GM12878 (cell line): Measurements from ENCODE around the gene PES1. TPM values are rescaled to one million over a fixed set of nuclear protein-coding genes. Genes with fewer than 3 reads are reported as not detected.

Experiments used
- ATAC-seq: fragments of 200-7000 bp; cut with Tn5 transposase; 3 replicates; pipeline ENCODE4 v1.9.1; 2020; ENCODE audit warnings: mild to moderate bottlenecking, moderate library complexity
- BruUV-seq: library from RNA; stranded (reverse); fragments of 400-500 nt; replicated peaks from 2 replicates; lab custom pipeline; 2021; lab: Mats Ljungman, UMichigan
- CTCF ChIA-PET: fragments of 300-600 bp; sonication (Branson Sonifier 250); formaldehyde crosslinking; extraction: SDS; loops from one replicate; lab custom pipeline; 2021; ENCODE audit warnings: inconsistent platforms; lab: Yijun Ruan, JAX
- POLR2A ChIA-PET: fragments of 350-600 bp; formaldehyde crosslinking; extraction: SDS; loops from one replicate; lab custom pipeline; 2021; ENCODE audit warnings: inconsistent platforms; lab: Charles Lee
- RAD21 ChIA-PET: fragments of 300-600 bp; sonication (Branson Sonifier 250); formaldehyde crosslinking; loops from one replicate; lab custom pipeline; 2023; ENCODE audit warnings: antibody characterized with exemption; ENCODE audit not compliant: unreplicated experiment; lab: Charles Lee
- SMC1A ChIA-PET: fragments of 300-600 bp; sonication (Branson Sonifier 250); formaldehyde crosslinking; loops from one replicate; lab custom pipeline; 2023; ENCODE audit not compliant: unreplicated experiment, uncharacterized antibody; lab: Charles Lee
- DNase-seq: peaks from one replicate; pipeline ENCODE4 v3.0.0-alpha.2; 2011; ENCODE audit warnings: low read depth, low spot score
- FAIRE-seq: peaks from 3 replicates; lab custom pipeline; 2011; peaks lifted over from hg19 to GRCh38; lab: Jason Lieb, UNC
- H2AFZ ChIP-seq: 2 replicates; pipeline ENCODE4 v1.6.0; 2011; ENCODE audit warnings: low read depth, low read length, control low read depth; ENCODE audit not compliant: control insufficient read depth
- H3K27ac ChIP-seq: 2 replicates; pipeline ENCODE4 v1.5.1; 2011; ENCODE audit warnings: control low read depth; ENCODE audit not compliant: control insufficient read depth, insufficient read depth
- H3K27me3 ChIP-seq, 2 experiments: replicated peaks in 1 of 2; 2 replicates each; pipeline versions ENCODE4 v1.6.0 to v1.6.1; 2011; ENCODE audit warnings: low read length in 1 of 2; ENCODE audit not compliant: control insufficient read depth in 2 of 2, insufficient read depth in 2 of 2
- H3K36me3 ChIP-seq, 2 experiments: 2 replicates each; pipeline ENCODE4 v1.5.1; 2011; ENCODE audit warnings: low read length in 1 of 2; ENCODE audit not compliant: control insufficient read depth in 2 of 2, insufficient read depth in 2 of 2
- H3K4me1 ChIP-seq: 2 replicates; pipeline ENCODE4 v1.6.1; 2011; ENCODE audit warnings: mild to moderate bottlenecking, low read length, moderate library complexity, mixed read lengths; ENCODE audit not compliant: control insufficient read depth, insufficient read depth
- H3K4me2 ChIP-seq: 2 replicates; pipeline ENCODE4 v1.6.0; 2011; ENCODE audit warnings: control low read depth; ENCODE audit not compliant: control insufficient read depth, insufficient read depth
- H3K4me3 ChIP-seq: fragments of 200-600 bp; sonication (generic); 2 replicates; pipeline ENCODE4 v1.5.1; 2016
- H3K79me2 ChIP-seq: 2 replicates; pipeline ENCODE4 v1.6.0; 2011; ENCODE audit warnings: low read length; ENCODE audit not compliant: control insufficient read depth, insufficient read depth
- H3K9ac ChIP-seq: 2 replicates; pipeline ENCODE4 v1.8.0; 2011; ENCODE audit warnings: low read length, control low read depth, mixed read lengths; ENCODE audit not compliant: control insufficient read depth, insufficient read depth
- H3K9me3 ChIP-seq: replicated peaks from 3 replicates; pipeline ENCODE4 v1.5.1; 2011; ENCODE audit warnings: mild to moderate bottlenecking, low read length; ENCODE audit not compliant: control insufficient read depth, insufficient read depth
- H4K20me1 ChIP-seq: 2 replicates; pipeline ENCODE4 v1.6.0; 2011; ENCODE audit not compliant: control insufficient read depth, insufficient read depth
- PML ChIP-seq: IDR thresholded peaks from 2 replicates; pipeline ENCODE4 v1.6.1; 2012; ENCODE audit warnings: low read length, inconsistent platforms
- POLR2AphosphoS5 ChIP-seq: IDR thresholded peaks from 2 replicates; pipeline ENCODE4 v1.6.1; 2011; ENCODE audit warnings: mild to moderate bottlenecking, low read length, inconsistent platforms
- RCOR1 ChIP-seq: conservative IDR thresholded peaks from 2 replicates; pipeline ENCODE4 v1.6.1; 2012; ENCODE audit warnings: low read depth, low read length, improper control_type of control experiment
- RELB ChIP-seq: fragments of 450-650 bp; IDR thresholded peaks from 2 replicates; pipeline ENCODE4 v1.6.1; 2017; ENCODE audit warnings: low read depth, mild to moderate bottlenecking, moderate library complexity
- SIN3A ChIP-seq: IDR thresholded peaks from 2 replicates; pipeline ENCODE4 v1.6.1; 2012; ENCODE audit warnings: low read depth, low read length, improper control_type of control experiment
- SMAD1 ChIP-seq: fragments of 450-650 bp; IDR thresholded peaks from 2 replicates; pipeline ENCODE4 v1.6.1; 2018; ENCODE audit warnings: mild to moderate bottlenecking, low read depth; ENCODE audit not compliant: partially characterized antibody
- STAT3 ChIP-seq: IDR thresholded peaks from 2 replicates; pipeline ENCODE4 v1.6.1; 2011; ENCODE audit warnings: low read depth, low read length, improper control_type of control experiment
- SUZ12 ChIP-seq: fragments of 200-600 bp; sonication (generic); IDR thresholded peaks from one replicate; pipeline ENCODE4 v1.6.1; 2018; ENCODE audit warnings: antibody characterized with exemption, mild to moderate bottlenecking; ENCODE audit not compliant: unreplicated experiment
- ZNF592 ChIP-seq: fragments of 450-650 bp; IDR thresholded peaks from 2 replicates; pipeline ENCODE4 v1.6.1; 2017; ENCODE audit warnings: mild to moderate bottlenecking, moderate library complexity
- WGBS: methylation state at CpG from one replicate; pipeline ENCODE4 v1.1.6; 2016; ENCODE audit warnings: low lambda C conversion rate; ENCODE audit not compliant: insufficient replicate concordance, insufficient coverage; ENCODE audit errors: missing lambda C conversion rate; 5-methylcytosine and 5-hydroxymethylcytosine counted together
- in situ Hi-C: fragments of 300-500 bp; cut with MboI; formaldehyde crosslinking; loops from 9 replicates; pipeline ENCODE4 v1.14.3; 2018; ENCODE audit warnings: mixed read lengths
- intact Hi-C: fragments of 100-400 bp; cut with micrococcal nuclease; formaldehyde crosslinking; loops from one replicate; pipeline ENCODE4 v1.14.2; 2022; ENCODE audit not compliant: unreplicated experiment
- polyA plus RNA-seq, 11 experiments: library from polyadenylated mRNA; depleted of rRNA in 4 of 11; unstranded in 6 of 11; stranded (reverse) in 5 of 11; fragments of >200 nt; fragmentation: Nextera tagmentation in 4 of 11; fragmentation: Illumina TruSeq in 1 of 11; extraction: Ambion mirVana in 4 of 11; extraction: Trizol in 1 of 11; gene quantifications; 1 replicate in 1 of 11; 2 replicates in 10 of 11; pipeline versions ENCODE4 v1.2.1 to v1.2.3, GENCODE V29; 2011 to 2016; ENCODE audit warnings: inconsistent platforms in 2 of 11, missing spikeins in 2 of 11, low read depth in 1 of 11
- total RNA-seq, 4 experiments: library from RNA; depleted of rRNA in 3 of 4; stranded (reverse); fragments of >200 nt in 3 of 4; fragmentation: Illumina TruSeq in 1 of 4; extraction: Trizol in 1 of 4; gene quantifications; 2 replicates each; pipeline versions ENCODE4 v1.2.1 to v1.2.3, GENCODE V29; 2013 to 2021
- TF ChIP-seq, protein P1 (sequence below): fragments of 450-650 bp; formaldehyde crosslinking; IDR thresholded peaks from 2 replicates; pipeline ENCODE4 v1.5.0; 2022; ENCODE audit warnings: mild to moderate bottlenecking, missing genetic modification characterization
- TF ChIP-seq, protein P2 (sequence below): fragments of 450-650 bp; IDR thresholded peaks from 2 replicates; pipeline ENCODE4 v1.6.1; 2014; ENCODE audit warnings: mild to moderate bottlenecking
- TF ChIP-seq, protein P3 (sequence below): IDR thresholded peaks from 2 replicates; pipeline ENCODE4 v1.6.1; 2012; ENCODE audit warnings: low read length, inconsistent platforms

Gene PES1
- total and polyA plus RNA-seq, 10 of the 15 experiments (the other 5 are each of a cell fraction or from before 2014, with no cell fraction given) = 6.9 to 139 (median 106) TPM

GRCh38 chr22:30546616-30547015, 45.1 kb downstream of the PES1 start, which contains the start of gene SEC14L6:
Gene SEC14L6, minus strand, starts transcription at chr22:30546741. Its CDS starts 59 bp downstream, at chr22:30546682.
- RAD21 ChIA-PET = interaction anchor here (0.6 kb wide), 1 partner anchor 48 kb away, joined by 3 read pairs; no protein-coding TSS in a partner anchor

More at GRCh38 chr22:30546616-30547015, 45.1 kb downstream of the PES1 start, which contains the start of gene SEC14L6:
- no peak within 1 kb of the TSS for H3K9ac ChIP-seq
- CTCF ChIA-PET = no interaction called here
- FAIRE-seq = no peak
- SMC1A ChIA-PET = no interaction called here
- H4K20me1 ChIP-seq = no peaks in the 10 kb centered on the region
- no peak within 1 kb of the TSS for H2AFZ ChIP-seq
- POLR2A ChIA-PET = interaction anchor here (0.7 kb wide), 1 partner anchor 891 kb away, joined by 3 read pairs; no protein-coding TSS in a partner anchor
- H3K27ac ChIP-seq = no peak within 1 kb of the TSS
- ATAC-seq = no peak
- TF ChIP-seq PML (no peak), SIN3A (no peak), RELB (no peak), POLR2AphosphoS5 (no peak), SUZ12 (no peak), ZNF592 (no peak), STAT3 (no peak), RCOR1 (no peak), SMAD1 (no peak)
- TF ChIP-seq, protein P1, sequence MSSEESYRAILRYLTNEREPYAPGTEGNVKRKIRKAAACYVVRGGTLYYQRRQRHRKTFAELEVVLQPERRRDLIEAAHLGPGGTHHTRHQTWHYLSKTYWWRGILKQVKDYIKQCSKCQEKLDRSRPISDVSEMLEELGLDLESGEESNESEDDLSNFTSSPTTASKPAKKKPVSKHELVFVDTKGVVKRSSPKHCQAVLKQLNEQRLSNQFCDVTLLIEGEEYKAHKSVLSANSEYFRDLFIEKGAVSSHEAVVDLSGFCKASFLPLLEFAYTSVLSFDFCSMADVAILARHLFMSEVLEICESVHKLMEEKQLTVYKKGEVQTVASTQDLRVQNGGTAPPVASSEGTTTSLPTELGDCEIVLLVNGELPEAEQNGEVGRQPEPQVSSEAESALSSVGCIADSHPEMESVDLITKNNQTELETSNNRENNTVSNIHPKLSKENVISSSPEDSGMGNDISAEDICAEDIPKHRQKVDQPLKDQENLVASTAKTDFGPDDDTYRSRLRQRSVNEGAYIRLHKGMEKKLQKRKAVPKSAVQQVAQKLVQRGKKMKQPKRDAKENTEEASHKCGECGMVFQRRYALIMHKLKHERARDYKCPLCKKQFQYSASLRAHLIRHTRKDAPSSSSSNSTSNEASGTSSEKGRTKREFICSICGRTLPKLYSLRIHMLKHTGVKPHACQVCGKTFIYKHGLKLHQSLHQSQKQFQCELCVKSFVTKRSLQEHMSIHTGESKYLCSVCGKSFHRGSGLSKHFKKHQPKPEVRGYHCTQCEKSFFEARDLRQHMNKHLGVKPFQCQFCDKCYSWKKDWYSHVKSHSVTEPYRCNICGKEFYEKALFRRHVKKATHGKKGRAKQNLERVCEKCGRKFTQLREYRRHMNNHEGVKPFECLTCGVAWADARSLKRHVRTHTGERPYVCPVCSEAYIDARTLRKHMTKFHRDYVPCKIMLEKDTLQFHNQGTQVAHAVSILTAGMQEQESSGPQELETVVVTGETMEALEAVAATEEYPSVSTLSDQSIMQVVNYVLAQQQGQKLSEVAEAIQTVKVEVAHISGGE (CRISPR knock-in tag) = no peak
- TF ChIP-seq, protein P2, sequence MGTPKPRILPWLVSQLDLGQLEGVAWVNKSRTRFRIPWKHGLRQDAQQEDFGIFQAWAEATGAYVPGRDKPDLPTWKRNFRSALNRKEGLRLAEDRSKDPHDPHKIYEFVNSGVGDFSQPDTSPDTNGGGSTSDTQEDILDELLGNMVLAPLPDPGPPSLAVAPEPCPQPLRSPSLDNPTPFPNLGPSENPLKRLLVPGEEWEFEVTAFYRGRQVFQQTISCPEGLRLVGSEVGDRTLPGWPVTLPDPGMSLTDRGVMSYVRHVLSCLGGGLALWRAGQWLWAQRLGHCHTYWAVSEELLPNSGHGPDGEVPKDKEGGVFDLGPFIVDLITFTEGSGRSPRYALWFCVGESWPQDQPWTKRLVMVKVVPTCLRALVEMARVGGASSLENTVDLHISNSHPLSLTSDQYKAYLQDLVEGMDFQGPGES = no peak
- TF ChIP-seq, protein P3, sequence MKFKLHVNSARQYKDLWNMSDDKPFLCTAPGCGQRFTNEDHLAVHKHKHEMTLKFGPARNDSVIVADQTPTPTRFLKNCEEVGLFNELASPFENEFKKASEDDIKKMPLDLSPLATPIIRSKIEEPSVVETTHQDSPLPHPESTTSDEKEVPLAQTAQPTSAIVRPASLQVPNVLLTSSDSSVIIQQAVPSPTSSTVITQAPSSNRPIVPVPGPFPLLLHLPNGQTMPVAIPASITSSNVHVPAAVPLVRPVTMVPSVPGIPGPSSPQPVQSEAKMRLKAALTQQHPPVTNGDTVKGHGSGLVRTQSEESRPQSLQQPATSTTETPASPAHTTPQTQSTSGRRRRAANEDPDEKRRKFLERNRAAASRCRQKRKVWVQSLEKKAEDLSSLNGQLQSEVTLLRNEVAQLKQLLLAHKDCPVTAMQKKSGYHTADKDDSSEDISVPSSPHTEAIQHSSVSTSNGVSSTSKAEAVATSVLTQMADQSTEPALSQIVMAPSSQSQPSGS = no peak
- H3K36me3 ChIP-seq = no peaks in the 10 kb centered on the region
- H3K4me2 ChIP-seq = no peak within 1 kb of the TSS
- in situ Hi-C loops (no loop called here), intact Hi-C loops (no loop called here)
- no peaks in the 10 kb centered on the region for H3K9me3 ChIP-seq
- BruUV-seq = no TSS peak
- H3K4me1 ChIP-seq = no peaks in the 10 kb centered on the region
- H3K79me2 ChIP-seq = no peaks in the 10 kb centered on the region
- H3K27me3 ChIP-seq = peaks cover 9 to 11% of the 10 kb centered on the region in 2 experiments
- H3K4me3 ChIP-seq = no peak within 1 kb of the TSS
- DNase-seq = no peak
- WGBS = 81% methylated on average over 7 of the region's 7 CpGs
